GM19025 (cell line): ENCODE measurements around the gene SNAPC2.

Source experiments
- ATAC-seq: cut with Tn5 transposase; IDR thresholded peaks from one replicate; pipeline ENCODE4 v1.9.1; 2021; ENCODE audit warnings: mild to moderate bottlenecking, low read depth, moderate library complexity; ENCODE audit not compliant: unreplicated experiment

Gene SNAPC2

GRCh38 chr19:7919610-7920518 is at the start of gene SNAPC2:
TSS of gene SNAPC2 (plus strand) at chr19:7920338. CDS start at chr19:7920367, 29 bp downstream.
- peak; percentile 55 for ATAC-seq

DNA sequence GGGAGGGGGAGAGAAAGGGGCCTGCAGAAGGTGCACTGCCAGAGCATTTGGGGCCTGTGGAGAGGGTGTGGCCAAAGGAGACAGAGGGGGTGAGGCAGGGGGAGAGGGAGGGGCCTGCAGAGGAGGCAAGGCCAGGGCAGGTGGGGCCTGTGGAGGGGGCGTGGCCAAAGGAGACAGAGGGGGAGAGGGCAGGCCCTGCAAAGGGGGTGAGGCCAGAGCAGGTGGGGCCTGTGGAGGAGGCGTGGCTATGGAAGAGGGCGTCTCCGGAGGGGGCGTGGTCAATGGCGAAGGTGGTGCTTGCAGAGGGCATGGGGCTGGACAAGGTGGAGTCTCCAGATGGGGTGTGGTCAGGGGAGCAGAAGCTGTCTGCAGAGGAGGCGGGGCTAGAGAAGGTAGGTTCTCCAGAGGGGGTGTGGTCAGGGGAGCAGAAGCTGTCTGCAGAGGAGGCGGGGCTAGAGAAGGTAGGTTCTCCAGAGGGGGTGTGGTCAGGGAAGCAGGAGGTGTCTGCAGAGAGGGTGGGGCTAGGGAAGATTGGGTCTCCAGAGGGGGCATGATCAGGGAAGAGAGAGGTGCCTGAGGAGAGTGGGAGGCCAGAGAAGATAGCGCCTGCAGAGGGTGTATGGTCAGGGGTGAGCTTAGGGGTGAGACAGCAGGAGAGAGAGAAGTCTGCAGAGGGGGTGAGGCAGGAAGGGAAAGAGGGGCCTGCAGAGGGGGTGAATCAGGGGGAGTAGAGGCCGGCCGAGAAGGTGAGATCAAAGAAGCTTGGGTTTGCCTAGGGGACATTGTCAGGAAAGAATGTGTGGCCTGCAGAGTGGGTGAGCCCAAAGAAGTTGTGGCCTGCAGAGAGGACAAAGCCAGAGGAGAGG is 49.3 kb upstream of the SNAPC2 start:
- ATAC-seq: no peak

- ATAC-seq: no peak
Measured at GRCh38 chr19:7871437-7872305, 48.5 kb upstream of the SNAPC2 start.

- ATAC-seq: no peak
Measured at GRCh38 chr19:7872306-7873204, 47.6 kb upstream of the SNAPC2 start.

DNA sequence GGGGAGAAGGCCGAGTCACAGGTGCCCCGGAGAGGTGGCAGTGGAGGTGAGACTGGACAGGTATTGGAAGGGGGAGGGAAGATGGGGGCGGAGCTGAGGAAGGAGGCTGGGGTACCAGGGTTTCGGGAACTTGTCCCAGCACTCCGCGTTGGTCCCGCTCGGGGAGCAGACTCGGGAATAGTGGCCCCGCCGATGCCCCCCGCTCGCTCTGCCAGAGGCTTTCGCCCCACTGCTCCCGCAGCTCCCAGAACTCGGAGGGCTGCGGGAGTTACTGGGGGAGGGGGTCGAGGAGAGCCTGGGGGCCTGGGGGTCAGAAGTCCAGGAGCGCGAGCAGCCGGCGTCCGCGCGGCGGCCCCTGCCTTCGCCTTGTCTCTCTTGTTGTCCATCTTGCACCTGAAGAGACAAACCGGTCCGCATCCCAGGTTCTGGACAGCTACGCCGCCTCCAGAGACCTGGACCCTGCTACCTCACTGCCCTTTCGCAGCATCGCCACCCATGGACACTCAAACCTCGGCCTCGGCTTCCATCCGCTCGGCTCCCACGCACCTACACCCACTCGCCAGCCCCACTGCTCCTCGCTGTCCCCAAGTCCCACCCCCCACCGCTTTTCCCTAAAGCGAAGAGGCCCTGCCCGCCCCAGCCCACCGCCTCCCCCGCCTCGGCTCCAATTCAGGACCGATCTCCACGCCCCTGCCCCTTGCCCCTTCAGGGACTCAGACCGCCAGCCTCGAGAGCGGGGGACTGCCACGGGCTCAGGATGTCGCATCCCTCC is 46.6 kb upstream of the SNAPC2 start:
- ATAC-seq: no peak

DNA sequence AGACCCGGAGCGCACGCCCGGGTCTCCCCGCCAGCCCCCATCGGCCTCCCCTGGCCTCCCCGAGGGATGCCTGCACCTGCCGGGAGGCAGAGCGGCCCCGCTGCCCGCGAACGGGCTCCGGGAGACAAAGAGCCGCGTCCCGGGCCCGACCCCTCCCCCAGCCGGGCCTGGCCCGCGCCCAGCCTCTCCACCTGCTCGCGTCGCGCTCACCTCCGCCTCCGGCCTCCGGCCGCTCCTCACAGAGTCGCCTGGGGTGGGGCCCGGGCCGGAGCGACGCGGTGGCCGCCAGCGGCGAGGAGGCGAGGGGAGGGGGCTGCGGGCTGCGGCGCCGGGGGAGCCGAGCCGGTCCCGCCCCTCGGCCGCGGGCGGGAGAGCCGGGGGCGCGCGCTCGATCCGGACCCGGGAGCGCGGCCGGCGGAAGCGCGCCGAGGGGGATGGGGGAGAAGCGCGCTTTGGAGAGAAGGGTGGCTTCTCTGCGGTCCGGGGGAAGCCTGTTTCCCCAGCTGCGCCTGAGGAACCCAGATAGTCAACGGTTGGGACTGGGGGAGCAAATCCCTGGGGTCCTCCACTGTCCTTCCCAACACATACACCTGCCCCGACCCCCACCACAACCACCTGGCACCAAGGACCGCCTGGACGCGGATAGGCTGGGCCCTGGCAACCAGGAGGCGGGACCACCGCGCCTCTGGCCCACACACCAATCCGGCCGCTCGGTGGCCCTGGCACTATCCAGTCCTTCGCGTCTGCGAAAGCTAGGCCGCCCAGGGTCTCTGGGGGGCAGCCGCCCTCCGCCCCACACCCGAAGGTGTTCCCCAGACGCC is 45.9 kb upstream of the SNAPC2 start, which contains the start of gene PRR36:
TSS of gene PRR36 (minus strand) at position 315 of the 821 bp plus-strand sequence. CDS start 701 bp downstream, outside the sequence.
- no peak for ATAC-seq

DNA sequence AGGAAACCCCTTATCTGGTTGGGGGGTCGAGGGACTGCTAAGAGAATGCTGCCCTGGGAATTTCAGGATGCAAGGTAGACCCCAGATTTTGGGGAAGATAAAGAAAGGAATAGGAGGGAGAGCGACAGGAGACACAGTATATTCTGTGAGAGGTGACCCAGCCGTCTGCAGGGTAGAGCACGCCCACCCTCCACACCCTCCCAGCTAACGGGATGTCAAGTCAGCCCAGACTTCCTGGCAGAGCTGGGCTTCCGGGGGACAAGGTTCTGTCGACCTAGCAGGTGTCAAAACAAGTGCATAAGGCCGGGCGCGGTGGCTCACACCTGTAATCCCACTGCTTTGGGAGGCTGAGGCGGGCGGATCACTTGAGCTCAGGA is 45.3 kb upstream of the SNAPC2 start:
- no peak for ATAC-seq

DNA sequence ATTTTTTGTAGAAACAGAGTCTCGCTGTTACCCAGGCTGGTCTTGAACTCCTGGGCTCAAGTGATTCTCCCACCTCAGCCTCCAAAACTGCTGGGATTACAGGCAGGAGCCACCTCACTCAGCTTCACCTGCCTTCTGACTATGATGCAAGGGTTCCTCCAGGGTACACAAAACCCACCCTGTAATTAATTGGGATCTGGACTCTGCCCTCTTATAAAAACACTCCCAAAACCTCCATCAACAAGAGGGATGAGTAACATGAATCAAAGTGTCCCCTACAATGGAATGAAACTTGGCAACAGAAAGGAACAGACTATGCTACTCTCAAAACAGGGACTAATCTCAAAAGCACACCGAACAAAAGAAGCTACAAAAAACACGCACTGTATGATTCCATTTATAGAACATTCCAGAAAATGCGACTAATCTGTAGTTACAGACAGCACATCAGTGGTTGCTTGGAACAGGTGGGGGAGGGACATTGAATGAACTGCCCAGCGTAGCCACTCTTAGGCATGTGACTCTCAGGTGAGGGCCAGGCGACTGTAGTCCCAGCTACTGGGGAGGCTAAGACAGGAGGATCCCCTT is 42.8 kb upstream of the SNAPC2 start:
- ATAC-seq: no peak

DNA sequence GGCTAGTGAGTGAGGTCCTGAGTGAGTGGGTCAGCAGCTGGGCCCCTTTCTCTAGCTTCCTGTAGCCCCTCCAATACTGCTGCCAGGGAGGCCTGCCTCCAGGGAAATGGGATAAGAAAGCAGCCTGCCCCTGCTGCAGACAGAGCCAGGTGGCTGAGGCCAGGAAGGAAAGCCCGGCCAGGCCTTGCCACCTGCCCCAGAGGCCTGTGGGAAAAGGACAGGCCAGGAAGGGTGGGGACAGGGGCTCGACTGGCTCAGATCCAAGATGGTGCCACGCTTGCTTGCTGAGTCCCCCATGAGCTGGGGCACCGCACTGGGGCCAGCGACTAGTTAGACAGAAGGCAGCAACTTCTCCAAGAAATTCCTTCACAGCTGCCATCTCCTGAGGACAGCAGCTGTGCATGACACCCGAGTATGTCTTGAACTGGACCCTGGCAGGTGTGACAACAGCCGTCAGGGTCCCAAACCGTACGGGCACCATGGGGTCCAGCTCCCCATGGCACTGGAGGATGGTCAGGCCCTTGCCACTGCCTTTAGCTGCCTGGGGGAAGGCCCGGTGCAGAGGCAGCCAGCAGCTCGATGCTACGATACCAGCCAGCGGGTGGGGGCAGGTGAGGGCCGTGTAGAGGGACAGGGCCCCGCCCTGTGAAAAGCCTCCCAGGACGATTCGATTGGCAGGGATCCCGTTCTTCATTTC is 40.9 kb upstream of the SNAPC2 start:
- no peak for ATAC-seq

GRCh38 chr19:7879836-7880235 is 40.3 kb upstream of the SNAPC2 start:
- ATAC-seq: no peak

GRCh38 chr19:7881910-7882309 is 38.2 kb upstream of the SNAPC2 start:
- ATAC-seq: no peak

DNA sequence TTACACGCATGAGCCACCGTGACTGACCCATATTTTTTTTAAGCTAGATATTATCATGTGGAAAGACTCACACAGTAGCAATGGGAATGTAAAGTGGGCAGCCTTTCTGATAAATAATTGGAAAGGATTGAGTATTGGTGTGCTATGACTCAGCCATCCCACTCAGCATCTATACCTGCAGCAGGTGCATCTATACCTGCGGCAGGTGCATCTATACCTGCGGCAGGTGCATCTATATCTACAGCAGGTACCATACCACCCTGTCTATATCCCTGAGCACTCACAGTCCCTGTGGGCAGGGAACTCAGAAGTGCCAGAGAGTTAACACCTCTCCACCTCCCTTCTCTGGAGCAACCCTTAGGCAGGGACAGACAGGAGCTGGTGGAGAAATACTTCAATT is 37.0 kb upstream of the SNAPC2 start:
- ATAC-seq: no peak

DNA sequence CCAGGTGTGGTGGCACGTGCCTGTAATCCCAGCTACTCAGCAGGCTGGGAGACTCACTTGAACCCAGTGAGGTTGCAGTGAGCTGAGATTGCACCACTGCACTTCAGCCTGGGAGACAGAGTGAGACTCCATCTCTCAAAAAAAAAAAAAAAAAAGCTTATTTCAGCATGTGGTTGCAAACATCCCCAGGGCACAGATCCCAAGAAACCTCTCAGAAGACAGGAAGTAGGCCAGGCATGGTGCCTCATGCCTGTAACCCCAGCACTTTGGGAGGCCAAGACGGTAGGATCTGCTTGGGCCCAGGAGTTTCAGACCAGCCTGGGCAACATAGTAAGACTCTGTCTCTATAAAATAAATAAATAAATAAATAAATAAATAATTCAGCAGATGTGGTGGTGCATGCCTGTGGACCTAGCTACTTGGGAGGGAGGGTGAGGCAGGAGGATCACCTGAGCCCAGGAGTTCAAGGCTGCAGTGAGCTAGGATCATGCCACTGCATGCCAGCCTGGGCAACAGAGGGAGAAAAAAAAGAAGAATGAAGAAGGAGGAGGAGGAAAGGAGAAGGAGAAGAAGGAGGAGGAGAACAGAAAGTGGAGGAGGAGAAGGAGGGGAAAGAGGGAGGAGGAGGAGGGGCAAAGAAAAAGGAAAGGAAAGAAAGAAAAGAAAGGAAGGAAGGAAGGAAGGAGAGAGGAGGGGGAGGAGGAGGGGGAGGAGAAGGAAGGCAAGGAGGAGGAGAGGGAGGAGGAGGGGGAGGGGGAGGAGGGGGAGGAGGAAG is 36.2 kb upstream of the SNAPC2 start:
- ATAC-seq: no peak

- ATAC-seq: no peak
Measured at GRCh38 chr19:7885818-7886217, 34.3 kb upstream of the SNAPC2 start.

GRCh38 chr19:7887408-7888144 is 32.6 kb upstream of the SNAPC2 start:
- ATAC-seq: no peak
